ENCODE measurements around the gene KCNJ5.
A peak's percentile ranks its signal among the peaks of the same experiment; 100 is the strongest.

The KCNJ5 gene

GRCh38 chr11:128872094-128872493 is 19.1 kb upstream of the KCNJ5 start:
- DNase-seq, result no peak

GRCh38 chr11:128872594-128872993 is 18.6 kb upstream of the KCNJ5 start:
- no peak for DNase-seq

- DNase-seq, result no peak
Observed at GRCh38 chr11:128874427-128874826, 16.7 kb upstream of the KCNJ5 start.

GRCh38 chr11:128876133-128876650 is 15.0 kb upstream of the KCNJ5 start:
- no peak for DNase-seq

- DNase-seq, result no peak
Observed at GRCh38 chr11:128877726-128878125, 13.4 kb upstream of the KCNJ5 start.

- no peak for DNase-seq
Observed at GRCh38 chr11:128878455-128878854, 12.7 kb upstream of the KCNJ5 start.

- no peak for DNase-seq
Observed at GRCh38 chr11:128879817-128880216, 11.3 kb upstream of the KCNJ5 start.

- DNase-seq, result no peak
Observed at GRCh38 chr11:128881221-128881620, 9.9 kb upstream of the KCNJ5 start.

- DNase-seq, result no peak
Observed at GRCh38 chr11:128882451-128882850, 8.7 kb upstream of the KCNJ5 start.

GRCh38 chr11:128884054-128884453 is 7.1 kb upstream of the KCNJ5 start:
- DNase-seq, result no peak

- DNase-seq, result peak; percentile 31 to 54
Observed at GRCh38 chr11:128884703-128885338, 6.3 kb upstream of the KCNJ5 start.

- DNase-seq, result peak in 1 of 2 experiments; percentile 22
Observed at GRCh38 chr11:128886406-128887124, 4.6 kb upstream of the KCNJ5 start.

GRCh38 chr11:128888034-128888985 is 2.8 kb upstream of the KCNJ5 start:
- no peak for DNase-seq

GRCh38 chr11:128889657-128890213 is 1.4 kb upstream of the KCNJ5 start:
- DNase-seq, result no peak

GRCh38 chr11:128890216-128890542 is 977 bp upstream of the KCNJ5 start:
- no peak for DNase-seq

GRCh38 chr11:128891913-128892398 is 800 bp downstream of the KCNJ5 start:
- DNase-seq, result no peak

- DNase-seq, result no peak
Observed at GRCh38 chr11:128892866-128893565, 1.9 kb downstream of the KCNJ5 start.

- no peak for DNase-seq
Observed at GRCh38 chr11:128893578-128894285, 2.6 kb downstream of the KCNJ5 start.

- no peak for DNase-seq
Observed at GRCh38 chr11:128894286-128894681, 3.1 kb downstream of the KCNJ5 start.

GRCh38 chr11:128894685-128895084 is 3.5 kb downstream of the KCNJ5 start:
- DNase-seq, result no peak

- DNase-seq, result no peak
Observed at GRCh38 chr11:128895526-128895925, 4.4 kb downstream of the KCNJ5 start.

- DNase-seq, result no peak
Observed at GRCh38 chr11:128896356-128896755, 5.2 kb downstream of the KCNJ5 start.
